ENCODE measurements around the gene GFRA4. TPM values are rescaled to one million over a fixed set of nuclear protein-coding genes. Genes with fewer than 3 reads are reported as not detected.

The GFRA4 gene
- total RNA-seq, 1 experiment from 2014 or later, result not detected

- TF ChIP-seq, protein P1, sequence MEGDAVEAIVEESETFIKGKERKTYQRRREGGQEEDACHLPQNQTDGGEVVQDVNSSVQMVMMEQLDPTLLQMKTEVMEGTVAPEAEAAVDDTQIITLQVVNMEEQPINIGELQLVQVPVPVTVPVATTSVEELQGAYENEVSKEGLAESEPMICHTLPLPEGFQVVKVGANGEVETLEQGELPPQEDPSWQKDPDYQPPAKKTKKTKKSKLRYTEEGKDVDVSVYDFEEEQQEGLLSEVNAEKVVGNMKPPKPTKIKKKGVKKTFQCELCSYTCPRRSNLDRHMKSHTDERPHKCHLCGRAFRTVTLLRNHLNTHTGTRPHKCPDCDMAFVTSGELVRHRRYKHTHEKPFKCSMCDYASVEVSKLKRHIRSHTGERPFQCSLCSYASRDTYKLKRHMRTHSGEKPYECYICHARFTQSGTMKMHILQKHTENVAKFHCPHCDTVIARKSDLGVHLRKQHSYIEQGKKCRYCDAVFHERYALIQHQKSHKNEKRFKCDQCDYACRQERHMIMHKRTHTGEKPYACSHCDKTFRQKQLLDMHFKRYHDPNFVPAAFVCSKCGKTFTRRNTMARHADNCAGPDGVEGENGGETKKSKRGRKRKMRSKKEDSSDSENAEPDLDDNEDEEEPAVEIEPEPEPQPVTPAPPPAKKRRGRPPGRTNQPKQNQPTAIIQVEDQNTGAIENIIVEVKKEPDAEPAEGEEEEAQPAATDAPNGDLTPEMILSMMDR (conservative IDR thresholded peaks at IDR 0.05), result no peak
- Histone ChIP-seq H3K9me3 (ENCODE audit: control insufficient read depth, low read depth, low read length) (no peaks in the 10 kb centered on the region), H3K23me2 (ENCODE audit: insufficient read length, low read depth, low read length, poor library complexity, severe bottlenecking) (no peaks in the 10 kb centered on the region), H3K4me1 (ENCODE audit: insufficient read depth, low read length) (peaks cover under 1% of the 10 kb centered on the region; the same call in 1 of the 2 replicates), H3K4ac (ENCODE audit: low read depth, low read length) (no peak overlapping the region), H2BK5ac (ENCODE audit: insufficient read length, low read length) (no peak overlapping the region), H2BK12ac (ENCODE audit: insufficient read length, low read depth, low read length) (no peak overlapping the region), H4K8ac (replicated peaks; ENCODE audit: insufficient read length, low read depth, low read length) (no peak overlapping the region), H3K18ac (ENCODE audit: insufficient read length, low read depth, low read length) (no peak overlapping the region), H3K79me2 (ENCODE audit: insufficient read depth, low read length) (no peaks in the 10 kb centered on the region), H4K20me1 (ENCODE audit: control insufficient read depth, insufficient read depth, insufficient read length) (no peaks in the 10 kb centered on the region), H2BK15ac (ENCODE audit: low read depth, low read length) (no peak overlapping the region), H3K9ac (ENCODE audit: extremely low read depth, insufficient read length, low read length) (no peak overlapping the region), H3K56ac (ENCODE audit: insufficient read length, low read depth, low read length) (no peak overlapping the region), H2BK20ac (ENCODE audit: low read depth, low read length, poor library complexity, severe bottlenecking) (no peak overlapping the region), H3K4me2 (ENCODE audit: insufficient read depth, insufficient read length, low read length) (no peak overlapping the region), H3K14ac (ENCODE audit: insufficient read depth, low read length) (no peak overlapping the region), H3K79me1 (ENCODE audit: insufficient read depth, low read depth, low read length, poor library complexity, severe bottlenecking) (no peaks in the 10 kb centered on the region), H3K27ac (ENCODE audit: insufficient read length, low read depth, low read length) (no peak overlapping the region), H3T11ph (ENCODE audit: low read length) (no peak overlapping the region), H4K5ac (ENCODE audit: insufficient read length, low read depth, low read length) (no peak overlapping the region), H4K91ac (ENCODE audit: insufficient read length, low read depth, low read length) (no peak overlapping the region), H3K27me3 (ENCODE audit: insufficient read depth, low read length) (no peaks in the 10 kb centered on the region), H2AK5ac (ENCODE audit: insufficient read length, low read length) (no peak overlapping the region), H3K23ac (ENCODE audit: insufficient read length, low read depth, low read length) (no peak overlapping the region), H2BK120ac (ENCODE audit: low read depth, low read length, poor library complexity, severe bottlenecking) (no peak overlapping the region), H2AFZ (ENCODE audit: low read length) (no peak overlapping the region)
- peaks cover 2 to 8% of the 10 kb centered on the region in 2 experiments; a peak in 3 of 4 replicates for H3K4me1 Mint-ChIP-seq
- no peaks in the 10 kb centered on the region for H3K36me3 Mint-ChIP-seq (ENCODE audit: insufficient read depth in 1 of 3, low read depth in 3 of 3)
- DNase-seq, result no peak
- H3K9me3 Mint-ChIP-seq, result no peaks in the 10 kb centered on the region
- H3K27me3 Mint-ChIP-seq (ENCODE audit: low read depth), result peaks cover 16% of the 10 kb centered on the region
- H3K4me3 Mint-ChIP-seq, result no peak overlapping the region
- WGBS (ENCODE audit: extremely low coverage, insufficient read length, low lambda C conversion rate), result no CpG with 5 or more reads among the region's 3 CpGs
- no peak overlapping the region for H3K27ac Mint-ChIP-seq
Observed at GRCh38 chr20:3690413-3690812, 27.2 kb upstream of the GFRA4 start.
